Neuronal stem cell (in vitro differentiated cells): ENCODE measurements around the gene FBXO21.

ENCODE experiments used
- DNase-seq: peaks from one replicate; pipeline ENCODE4 v3.0.0-alpha.2; 2013; ENCODE audit warnings: low spot score
- H2AFZ ChIP-seq: one replicate; pipeline ENCODE4 v1.6.1; 2013; ENCODE audit warnings: mild to moderate bottlenecking, low read length, inconsistent platforms
- H2AK5ac ChIP-seq: 2 replicates; pipeline ENCODE4 v1.6.1; 2013; ENCODE audit warnings: low read depth, mild to moderate bottlenecking, inconsistent platforms, low read length, moderate library complexity, mixed read lengths
- H2BK120ac ChIP-seq: 2 replicates; pipeline ENCODE4 v1.6.1; 2013; ENCODE audit warnings: low read depth, mild to moderate bottlenecking, inconsistent platforms, low read length, moderate library complexity, mixed read lengths
- H2BK12ac ChIP-seq: one replicate; pipeline ENCODE4 v1.6.1; 2013; ENCODE audit warnings: low read length, inconsistent platforms
- H2BK15ac ChIP-seq: 2 replicates; pipeline ENCODE4 v1.6.1; 2013; ENCODE audit warnings: mild to moderate bottlenecking, low read length, inconsistent platforms, mixed read lengths
- H2BK5ac ChIP-seq: one replicate; pipeline ENCODE4 v1.6.1; 2013; ENCODE audit warnings: inconsistent platforms, mild to moderate bottlenecking, low read length, moderate library complexity
- H3K14ac ChIP-seq: one replicate; pipeline ENCODE4 v1.6.1; 2013; ENCODE audit warnings: low read length, inconsistent platforms
- H3K18ac ChIP-seq: 2 replicates; pipeline ENCODE4 v1.6.1; 2013; ENCODE audit warnings: low read length, inconsistent platforms
- H3K23ac ChIP-seq: 2 replicates; pipeline ENCODE4 v1.6.1; 2013; ENCODE audit warnings: low read depth, mild to moderate bottlenecking, mixed read lengths, low read length, inconsistent platforms; ENCODE audit not compliant: poor library complexity
- H3K27ac ChIP-seq: replicated peaks from 3 replicates; pipeline ENCODE4 v1.5.1; 2013; ENCODE audit warnings: low read length, inconsistent platforms
- H3K27me3 ChIP-seq, 3 experiments: 2 replicates each; pipeline ENCODE4 v1.6.1; 2013; ENCODE audit warnings: low read length in 3 of 3, mild to moderate bottlenecking in 2 of 3, inconsistent platforms in 1 of 3, low read depth in 1 of 3, mixed read lengths in 1 of 3, moderate library complexity in 1 of 3; ENCODE audit not compliant: control insufficient read depth in 3 of 3, insufficient read depth in 3 of 3
- H3K36me3 ChIP-seq, 2 donors: replicated peaks in 1 of 2; 2 replicates each; pipeline ENCODE4 v1.6.1; 2013; ENCODE audit warnings: low read length in 2 of 2; ENCODE audit not compliant: control insufficient read depth in 2 of 2, insufficient read depth in 2 of 2
- H3K4ac ChIP-seq: 2 replicates; pipeline ENCODE4 v1.6.1; 2013; ENCODE audit warnings: inconsistent platforms, mild to moderate bottlenecking, low read length, moderate library complexity
- H3K4me1 ChIP-seq, 2 donors: 1 replicate in 1 of 2; 2 replicates in 1 of 2; pipeline ENCODE4 v1.6.1; 2013; ENCODE audit warnings: low read length in 2 of 2, low read depth in 1 of 2; ENCODE audit not compliant: control insufficient read depth in 2 of 2, insufficient read depth in 1 of 2
- H3K4me2 ChIP-seq: one replicate; pipeline ENCODE4 v1.6.1; 2013; ENCODE audit warnings: mild to moderate bottlenecking, low read length, inconsistent platforms; ENCODE audit not compliant: insufficient read depth, poor library complexity, severe bottlenecking
- H3K4me3 ChIP-seq, 2 donors: 2 replicates each; pipeline ENCODE4 v1.5.1; 2013; ENCODE audit warnings: low read length in 2 of 2, mild to moderate bottlenecking in 2 of 2, inconsistent platforms in 1 of 2, moderate library complexity in 1 of 2
- H3K79me1 ChIP-seq: one replicate; pipeline ENCODE4 v1.6.1; 2013; ENCODE audit warnings: low read depth, mild to moderate bottlenecking, inconsistent platforms, low read length, moderate library complexity
- H3K9ac ChIP-seq: one replicate; pipeline ENCODE4 v1.6.1; 2013; ENCODE audit warnings: mild to moderate bottlenecking, low read depth, low read length, inconsistent platforms; ENCODE audit not compliant: poor library complexity
- H3K9me3 ChIP-seq, 2 donors: replicated peaks in 1 of 2; 2 replicates each; pipeline versions ENCODE3 to v1.6.1; 2013; ENCODE audit warnings: low read length in 2 of 2, mild to moderate bottlenecking in 2 of 2, inconsistent platforms in 1 of 2, low read depth in 1 of 2, mixed read lengths in 1 of 2, moderate library complexity in 1 of 2; ENCODE audit not compliant: control insufficient read depth in 2 of 2, insufficient read depth in 1 of 2
- H4K8ac ChIP-seq: one replicate; pipeline ENCODE4 v1.6.1; 2013; ENCODE audit warnings: low read depth, mild to moderate bottlenecking, inconsistent platforms, low read length, moderate library complexity
- H4K91ac ChIP-seq: one replicate; pipeline ENCODE4 v1.6.1; 2013; ENCODE audit warnings: low read length, low read depth, mild to moderate bottlenecking, inconsistent platforms; ENCODE audit not compliant: poor library complexity
- WGBS, 2 donors: extraction: QIAGEN DNeasy Blood & Tissue Kit; methylation state at CpG; one replicate each; pipeline ENCODE4 v1.1.7; 2013; ENCODE audit warnings: missing lambda C conversion rate in 2 of 2, mixed read lengths in 1 of 2; ENCODE audit not compliant: insufficient read length in 2 of 2, insufficient replicate concordance in 1 of 2; ENCODE audit errors: extremely low coverage in 2 of 2; 5-methylcytosine and 5-hydroxymethylcytosine counted together

Gene FBXO21

DNA sequence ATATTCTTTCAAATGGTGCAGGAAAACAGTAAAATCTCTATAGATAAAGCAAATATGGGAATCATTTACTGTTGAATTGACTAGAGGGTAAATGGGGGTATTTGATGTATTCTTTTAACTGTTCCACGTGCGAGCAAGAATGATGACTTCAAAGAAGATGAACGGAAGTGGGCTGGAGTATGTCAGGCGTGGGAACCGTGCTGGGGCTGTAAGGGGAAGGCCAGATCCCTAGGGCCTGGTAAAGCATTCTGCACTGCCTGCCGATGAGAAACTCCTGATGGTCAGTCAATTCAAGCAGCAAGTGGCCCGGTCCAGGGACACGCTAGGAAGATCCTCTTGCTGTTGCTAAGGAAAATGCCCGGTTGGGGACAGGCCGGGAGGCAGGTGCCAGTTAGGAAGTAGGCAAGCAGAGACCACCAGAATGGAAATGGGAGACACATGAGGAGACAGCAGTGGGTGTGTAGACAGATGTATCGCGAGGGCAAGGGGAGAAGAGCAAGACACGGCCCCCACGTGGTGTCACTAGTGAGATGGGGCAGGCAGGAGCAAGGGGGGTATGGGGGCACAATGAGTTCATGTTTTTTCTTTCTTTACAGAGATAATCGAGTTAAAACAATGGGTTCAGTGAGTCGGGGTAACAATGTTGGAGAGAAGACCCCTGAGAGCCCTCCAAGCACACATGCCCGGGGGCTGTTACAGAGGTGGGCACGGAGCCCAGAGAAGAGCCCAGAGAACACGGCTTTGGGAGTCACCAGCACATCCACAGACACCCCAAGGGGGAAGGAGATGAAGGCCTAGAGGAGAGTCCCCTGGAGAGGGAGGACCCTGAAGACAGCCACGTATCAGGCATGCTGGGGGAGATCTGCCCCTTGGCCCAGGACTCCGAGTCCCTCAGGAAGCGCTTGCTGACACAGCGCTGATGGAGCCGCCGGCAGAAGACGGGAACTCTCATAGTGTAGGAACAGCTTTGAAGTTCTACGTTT lies 37.2 kb downstream of the FBXO21 start:
- no peaks in the 10 kb centered on the region for H3K9me3 ChIP-seq
- H2AK5ac ChIP-seq, result no peak overlapping the region
- H3K14ac ChIP-seq, result no peak overlapping the region
- no peak for DNase-seq
- H4K8ac ChIP-seq, result no peak overlapping the region
- H3K79me1 ChIP-seq, result peaks cover 3% of the 10 kb centered on the region
- no peak overlapping the region for H2BK12ac ChIP-seq
- no peaks in the 10 kb centered on the region for H3K27me3 ChIP-seq
- H2BK15ac ChIP-seq, result no peak overlapping the region
- no peak overlapping the region for H2BK120ac ChIP-seq
- H2AFZ ChIP-seq, result no peak overlapping the region
- H2BK5ac ChIP-seq, result no peak overlapping the region
- no peak overlapping the region for H3K27ac ChIP-seq
- H3K4me3 ChIP-seq, result no peak overlapping the region
- no CpG with 5 or more reads among the region's 27 CpGs for WGBS, 2 donors
- H4K91ac ChIP-seq, result no peak overlapping the region
- no peak overlapping the region for H3K4me2 ChIP-seq
- H3K23ac ChIP-seq, result no peak overlapping the region
- H3K9ac ChIP-seq, result no peak overlapping the region
- H3K36me3 ChIP-seq, result peaks cover 41 to 99% of the 10 kb centered on the region in 2 donors
- no peak overlapping the region for H3K18ac ChIP-seq
- peaks cover 0 to 3% of the 10 kb centered on the region in 2 donors for H3K4me1 ChIP-seq
- H3K4ac ChIP-seq, result no peak overlapping the region

DNA sequence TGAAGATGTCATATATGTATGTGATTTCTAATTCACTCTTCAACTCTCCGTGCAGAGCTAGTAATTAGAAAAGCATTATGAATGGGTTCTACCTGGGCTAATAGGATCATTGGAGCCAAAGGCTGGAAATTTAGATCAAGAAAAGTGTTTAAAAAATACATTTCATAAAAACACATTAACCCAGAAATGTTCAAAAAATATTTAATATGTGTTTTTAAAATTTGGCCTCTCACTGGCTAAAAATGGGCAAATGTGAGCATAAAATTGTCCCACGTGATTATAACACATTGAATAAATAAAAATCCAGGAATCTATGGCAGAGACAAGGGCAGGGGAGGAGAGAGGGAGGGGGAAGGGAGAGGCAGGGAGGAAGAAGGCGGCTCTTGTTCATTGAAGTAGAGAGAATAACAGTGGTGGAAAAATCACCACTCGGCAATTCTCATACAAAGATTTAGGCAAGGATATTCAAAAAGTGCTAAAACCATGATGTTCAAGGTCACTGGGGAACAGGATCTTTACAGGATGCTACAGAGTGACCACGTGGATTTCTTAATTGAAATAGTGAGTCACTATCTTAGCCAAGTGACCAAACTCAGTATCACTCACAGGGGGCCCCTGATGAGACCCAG lies 38.8 kb downstream of the FBXO21 start:
- no peaks in the 10 kb centered on the region for H3K9me3 ChIP-seq
- H3K18ac ChIP-seq, result no peak overlapping the region
- no peak overlapping the region for H3K27ac ChIP-seq
- H3K4me3 ChIP-seq, result no peak overlapping the region
- no peak overlapping the region for H2AFZ ChIP-seq
- no peak overlapping the region for H3K14ac ChIP-seq
- DNase-seq, result no peak
- no peak overlapping the region for H3K23ac ChIP-seq
- H3K9ac ChIP-seq, result no peak overlapping the region
- H3K4me2 ChIP-seq, result no peak overlapping the region
- H4K8ac ChIP-seq, result no peak overlapping the region
- H3K27me3 ChIP-seq, result no peaks in the 10 kb centered on the region
- no peak overlapping the region for H3K4ac ChIP-seq
- H2BK5ac ChIP-seq, result no peak overlapping the region
- no CpG with 5 or more reads among the region's 5 CpGs for WGBS, 2 donors
- peaks cover 40 to 93% of the 10 kb centered on the region in 2 donors for H3K36me3 ChIP-seq
- no peak overlapping the region for H4K91ac ChIP-seq
- H2BK15ac ChIP-seq, result no peak overlapping the region
- peaks cover 3% of the 10 kb centered on the region for H3K79me1 ChIP-seq
- no peak overlapping the region for H2AK5ac ChIP-seq
- peaks cover 0 to 3% of the 10 kb centered on the region in 2 donors for H3K4me1 ChIP-seq
- no peak overlapping the region for H2BK12ac ChIP-seq
- H2BK120ac ChIP-seq, result no peak overlapping the region

- Histone ChIP-seq H2AK5ac (no peak overlapping the region), H4K8ac (no peak overlapping the region), H2BK12ac (no peak overlapping the region), H3K4me2 (no peak overlapping the region), H3K9me3 (no peaks in the 10 kb centered on the region), H4K91ac (no peak overlapping the region), H3K79me1 (peaks cover 1% of the 10 kb centered on the region), H3K9ac (no peak overlapping the region), H3K27me3 (no peaks in the 10 kb centered on the region), H2BK5ac (no peak overlapping the region), H3K4ac (no peak overlapping the region), H2BK120ac (no peak overlapping the region), H3K27ac (no peak overlapping the region), H2BK15ac (no peak overlapping the region), H3K23ac (no peak overlapping the region), H3K14ac (no peak overlapping the region), H3K4me3 (no peak overlapping the region), H3K18ac (no peak overlapping the region), H3K36me3 (peaks cover 37 to 93% of the 10 kb centered on the region in 2 donors), H2AFZ (no peak overlapping the region), H3K4me1 (peaks cover 0 to 3% of the 10 kb centered on the region in 2 donors)
- no peak for DNase-seq
- no CpG with 5 or more reads among the region's 7 CpGs for WGBS, 2 donors
Measured at GRCh38 chr12:117149431-117149830, 40.8 kb downstream of the FBXO21 start.

DNA sequence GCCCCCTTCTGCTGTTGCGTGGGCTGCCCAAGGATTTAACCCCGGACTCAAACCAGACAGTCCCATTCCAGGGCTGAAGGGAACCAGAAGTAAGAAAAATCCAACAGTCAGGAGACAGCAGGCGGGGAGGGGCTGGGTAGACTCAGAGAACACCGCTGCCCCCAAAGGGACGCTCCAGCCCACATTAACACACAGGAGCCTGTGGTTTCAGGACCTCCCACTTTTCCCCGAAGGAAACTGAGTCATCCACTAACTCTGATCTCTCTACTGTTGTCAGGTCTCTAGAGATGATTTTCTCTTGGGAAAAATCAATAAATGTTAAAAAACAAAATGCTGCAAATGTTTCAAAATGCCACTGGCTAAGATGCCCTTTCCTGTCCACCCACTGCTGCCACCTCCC lies 41.6 kb downstream of the FBXO21 start:
- peaks cover 31 to 93% of the 10 kb centered on the region in 2 donors for H3K36me3 ChIP-seq

More for the DNA sequence above, 41.6 kb downstream of the FBXO21 start:
- H3K4me3 ChIP-seq, result no peak overlapping the region
- H2AFZ ChIP-seq, result no peak overlapping the region
- no peak overlapping the region for H2BK15ac ChIP-seq
- H3K9ac ChIP-seq, result no peak overlapping the region
- no peak for DNase-seq
- no peak overlapping the region for H3K23ac ChIP-seq
- WGBS, 2 donors, result no CpG with 5 or more reads among the region's 6 CpGs
- no peaks in the 10 kb centered on the region for H3K27me3 ChIP-seq
- no peak overlapping the region for H3K4me2 ChIP-seq
- no peak overlapping the region for H2BK12ac ChIP-seq
- H3K18ac ChIP-seq, result no peak overlapping the region
- H3K14ac ChIP-seq, result no peak overlapping the region
- H3K4ac ChIP-seq, result no peak overlapping the region
- peaks cover 0 to 3% of the 10 kb centered on the region in 2 donors for H3K4me1 ChIP-seq
- no peak overlapping the region for H4K91ac ChIP-seq
- no peak overlapping the region for H4K8ac ChIP-seq
- H2AK5ac ChIP-seq, result no peak overlapping the region
- H2BK5ac ChIP-seq, result no peak overlapping the region
- H3K79me1 ChIP-seq, result peaks cover 1% of the 10 kb centered on the region
- H3K9me3 ChIP-seq, result no peaks in the 10 kb centered on the region
- H2BK120ac ChIP-seq, result no peak overlapping the region
- H3K27ac ChIP-seq, result no peak overlapping the region
